HG02840 (cell line): Measurements from ENCODE around the gene CGRRF1.

Experiments
- ATAC-seq: cut with Tn5 transposase; IDR thresholded peaks from one replicate; pipeline ENCODE4 v1.9.1; 2021; ENCODE audit warnings: mild to moderate bottlenecking, moderate library complexity, moderate number of reproducible peaks; ENCODE audit not compliant: unreplicated experiment, low FRiP score

CGRRF1 gene, protein sequence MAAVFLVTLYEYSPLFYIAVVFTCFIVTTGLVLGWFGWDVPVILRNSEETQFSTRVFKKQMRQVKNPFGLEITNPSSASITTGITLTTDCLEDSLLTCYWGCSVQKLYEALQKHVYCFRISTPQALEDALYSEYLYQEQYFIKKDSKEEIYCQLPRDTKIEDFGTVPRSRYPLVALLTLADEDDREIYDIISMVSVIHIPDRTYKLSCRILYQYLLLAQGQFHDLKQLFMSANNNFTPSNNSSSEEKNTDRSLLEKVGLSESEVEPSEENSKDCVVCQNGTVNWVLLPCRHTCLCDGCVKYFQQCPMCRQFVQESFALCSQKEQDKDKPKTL

DNA sequence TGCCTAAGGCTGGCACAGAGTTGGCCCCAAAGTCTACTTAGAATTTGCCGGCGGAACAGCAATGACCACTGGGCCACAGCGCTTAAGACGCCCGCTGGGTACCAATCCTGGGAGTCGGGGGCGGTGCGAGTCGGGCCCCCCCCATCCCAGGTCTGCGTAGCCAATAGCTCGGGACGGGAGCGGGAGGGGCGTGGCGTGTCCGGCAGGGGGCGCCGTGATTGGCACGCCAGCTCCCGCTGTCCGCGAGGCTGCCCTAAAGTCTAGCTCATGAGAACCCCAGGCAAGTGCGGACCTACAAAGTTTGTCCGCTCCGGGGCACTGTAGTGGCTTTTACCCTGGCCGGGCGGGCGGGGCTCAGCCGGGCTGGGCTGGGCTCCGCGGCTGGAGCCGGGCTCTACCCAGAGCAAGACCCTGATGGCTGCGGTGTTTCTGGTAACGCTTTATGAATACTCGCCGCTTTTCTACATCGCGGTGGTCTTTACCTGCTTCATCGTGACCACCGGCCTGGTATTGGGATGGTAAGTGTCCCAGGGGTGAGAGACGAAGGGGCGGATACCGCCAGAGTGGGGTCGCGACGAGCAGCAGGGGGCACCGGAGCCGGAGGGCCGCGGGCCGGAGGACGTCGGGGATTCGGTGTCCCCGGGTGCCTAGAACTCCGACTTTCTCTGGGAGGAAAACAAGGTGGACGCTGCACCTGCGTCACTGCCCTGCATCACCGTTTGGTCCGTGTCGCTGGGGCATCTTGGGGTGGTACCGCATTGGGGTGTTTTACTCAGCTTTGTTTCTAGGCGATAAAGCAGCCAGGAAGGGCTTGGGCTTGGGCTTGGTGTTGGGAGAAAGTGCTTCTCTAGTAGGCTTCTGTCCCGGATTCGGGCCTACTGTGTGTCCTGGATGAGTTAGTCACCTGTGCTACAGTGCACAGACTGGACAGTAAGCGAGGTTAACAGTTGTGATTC, at the start of gene CGRRF1:
Gene CGRRF1 (plus strand): TSS at position 361 of the 956 bp plus-strand sequence. CDS start 54 bp downstream, at position 415.
- ATAC-seq: peak; percentile 95

DNA sequence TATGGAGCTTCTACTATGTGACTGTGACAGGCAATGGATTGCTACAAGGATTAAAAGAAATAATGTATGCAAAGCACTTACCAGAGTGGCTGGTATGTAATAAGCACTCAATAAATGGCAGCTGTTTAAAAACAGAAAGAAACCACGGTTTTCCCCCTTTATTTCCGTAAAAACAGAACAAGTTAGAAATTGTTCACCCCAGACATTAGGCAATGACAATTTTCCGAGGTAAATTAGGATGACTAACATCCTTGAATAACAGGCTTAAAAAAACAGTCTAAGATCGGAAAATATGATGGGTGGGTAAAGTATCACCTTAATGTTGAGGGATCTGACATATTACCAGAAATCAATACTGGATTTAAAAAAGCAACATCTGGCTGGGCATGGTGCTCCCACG, 47.7 kb upstream of the CGRRF1 start:
- no peak for ATAC-seq

DNA sequence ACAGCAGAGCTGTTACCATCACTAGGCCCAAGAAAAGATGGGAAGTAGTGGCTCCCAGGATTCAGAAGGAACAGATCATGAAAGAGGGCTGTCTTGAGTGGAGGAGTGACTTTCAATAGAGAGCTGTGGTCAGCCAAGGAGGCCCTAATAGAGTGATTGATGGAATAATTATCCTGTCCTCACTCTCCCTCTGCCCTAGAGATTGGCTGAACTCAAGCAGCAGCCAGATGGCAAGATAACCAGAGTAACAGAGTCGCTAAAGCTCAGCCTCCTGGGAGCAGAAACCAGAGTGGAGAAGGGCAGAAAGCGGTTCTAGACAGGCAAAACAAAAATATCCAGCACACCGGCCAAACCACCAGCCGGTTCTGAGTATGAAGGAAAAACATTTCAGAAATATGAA, 44.1 kb upstream of the CGRRF1 start:
- no peak for ATAC-seq

DNA sequence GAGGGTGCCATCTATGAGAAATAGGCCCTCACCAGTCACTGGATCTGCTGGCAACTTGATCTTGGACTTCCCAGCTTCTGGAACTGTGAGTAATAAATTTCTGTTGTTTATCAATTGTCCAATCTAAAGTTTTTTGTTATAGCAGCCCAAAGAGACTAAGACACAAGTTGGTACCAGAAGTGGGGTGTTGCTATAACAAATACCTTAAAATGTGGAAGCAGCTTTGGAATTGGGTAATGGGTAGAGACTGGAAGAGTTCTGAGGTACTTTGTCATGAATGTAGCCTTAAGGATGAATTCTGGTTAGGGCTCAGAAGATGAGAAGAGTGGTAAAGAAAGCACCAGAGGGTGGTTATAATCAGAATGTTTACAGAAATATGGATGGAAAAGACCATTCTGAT, 42.4 kb upstream of the CGRRF1 start:
- ATAC-seq: no peak

DNA sequence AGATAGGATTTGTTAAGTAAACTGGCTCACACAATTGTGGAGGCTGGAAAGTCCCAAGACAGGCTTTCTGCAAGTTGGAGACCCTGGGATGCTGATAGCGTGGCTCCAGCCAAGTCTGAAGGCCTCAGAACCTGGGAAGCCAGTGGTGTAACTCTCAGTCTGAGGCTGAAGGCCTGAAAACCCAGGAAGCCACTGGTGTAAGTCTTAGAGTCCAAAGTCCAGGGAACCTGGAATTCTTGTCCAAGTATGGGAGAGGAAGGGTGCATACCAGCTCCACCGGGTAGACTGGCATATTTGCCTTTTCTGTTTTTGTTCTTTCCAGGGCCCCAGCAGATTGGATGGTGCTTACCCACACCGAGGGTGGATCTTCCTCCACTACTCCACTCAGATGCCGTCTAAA, 39.0 kb upstream of the CGRRF1 start:
- ATAC-seq: no peak

DNA sequence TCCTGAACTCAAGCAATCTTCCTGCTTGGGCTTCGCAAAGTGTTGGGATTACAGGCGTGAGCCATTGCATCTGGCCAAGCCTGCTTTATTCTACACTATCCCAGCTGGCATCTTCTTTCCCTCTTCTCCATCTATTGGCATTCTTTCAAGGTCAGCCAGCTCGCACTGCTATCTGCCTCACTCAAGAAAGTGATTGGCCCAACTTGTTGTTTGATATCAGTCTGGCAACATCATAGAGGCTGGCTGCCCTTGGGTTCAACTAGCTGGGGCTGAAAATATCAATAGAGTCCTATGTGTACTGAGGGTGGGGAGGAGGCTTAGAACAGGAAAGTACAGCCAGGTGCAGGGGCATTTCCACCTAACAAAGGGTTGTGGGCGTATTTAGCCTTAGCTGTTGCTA, 38.1 kb upstream of the CGRRF1 start:
- ATAC-seq: no peak

DNA sequence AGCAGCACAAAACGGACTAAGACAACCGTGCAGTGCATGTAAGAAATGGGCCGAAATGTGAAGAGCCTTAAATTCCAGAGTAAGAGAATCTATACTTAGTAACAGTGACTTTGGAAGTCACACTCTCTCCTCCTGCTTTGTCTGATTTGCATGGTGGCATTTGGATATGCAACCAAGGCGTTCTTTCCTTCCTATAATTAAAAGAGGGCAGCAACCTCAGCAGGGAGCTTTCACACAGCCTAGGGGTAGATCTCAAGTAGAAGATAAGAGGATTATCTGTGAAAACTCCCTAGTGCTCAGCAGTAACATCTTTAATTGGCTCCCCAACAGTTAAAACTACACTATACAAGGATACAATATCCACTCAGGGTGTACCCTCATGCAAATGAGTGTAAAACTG, 37.4 kb upstream of the CGRRF1 start:
- no peak for ATAC-seq

DNA sequence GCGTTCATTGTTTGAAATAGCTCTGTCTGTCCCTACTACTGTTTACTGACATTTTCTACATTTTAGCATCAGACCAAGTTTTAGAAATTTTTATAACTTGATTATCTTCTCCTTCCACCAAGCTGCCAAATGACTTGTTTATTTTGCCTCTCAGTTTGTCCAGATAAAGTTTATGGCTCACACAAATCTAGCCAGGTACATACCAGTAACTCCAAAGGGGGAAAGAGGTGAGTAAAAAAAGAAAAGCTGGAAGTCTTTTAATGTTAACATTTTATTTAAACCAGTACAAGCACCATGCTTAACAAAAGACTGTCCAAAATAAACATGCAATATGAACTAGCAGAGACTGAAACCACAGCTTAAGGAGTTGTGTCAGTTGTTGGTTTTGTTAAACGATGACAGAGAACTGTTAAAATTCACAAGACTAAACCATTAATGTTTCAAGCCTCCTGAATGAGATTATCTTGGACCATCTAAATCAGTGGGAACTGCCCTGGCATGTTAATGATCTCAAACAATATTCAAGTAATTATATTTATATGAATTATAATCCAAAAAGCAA, 35.4 kb upstream of the CGRRF1 start:
- ATAC-seq: no peak

DNA sequence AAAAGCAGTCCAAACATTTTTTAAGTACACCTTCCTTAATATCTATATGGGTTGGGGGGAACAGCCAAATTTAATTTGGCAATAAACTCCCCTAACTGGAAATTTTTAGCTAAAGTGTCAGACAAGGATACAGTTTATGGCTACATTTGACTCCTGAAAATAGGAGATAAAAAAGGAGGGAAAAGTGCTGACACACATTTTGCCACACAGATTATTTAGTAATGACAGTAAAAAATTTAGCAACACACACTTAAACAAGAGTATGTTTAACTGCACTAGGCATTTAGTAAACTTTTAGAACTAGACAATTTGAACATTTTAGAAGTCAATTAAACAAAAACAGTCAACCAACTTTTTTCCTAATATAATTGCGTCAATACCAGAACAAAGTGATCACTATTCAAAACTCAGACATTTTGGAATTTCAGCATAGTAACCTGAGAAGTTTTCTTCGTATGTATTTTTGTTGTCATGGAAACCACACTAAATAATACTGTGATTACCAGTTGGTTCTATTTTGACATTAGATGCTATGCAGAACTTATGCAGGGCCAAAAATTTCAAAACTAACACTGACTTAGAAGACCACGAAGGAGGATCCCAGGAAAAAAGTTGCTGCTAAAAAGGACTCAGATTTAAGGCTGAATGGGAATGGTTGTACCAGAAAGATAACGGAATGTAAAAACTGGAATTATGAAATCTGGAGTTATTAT, 34.4 kb upstream of the CGRRF1 start:
- no peak for ATAC-seq

DNA sequence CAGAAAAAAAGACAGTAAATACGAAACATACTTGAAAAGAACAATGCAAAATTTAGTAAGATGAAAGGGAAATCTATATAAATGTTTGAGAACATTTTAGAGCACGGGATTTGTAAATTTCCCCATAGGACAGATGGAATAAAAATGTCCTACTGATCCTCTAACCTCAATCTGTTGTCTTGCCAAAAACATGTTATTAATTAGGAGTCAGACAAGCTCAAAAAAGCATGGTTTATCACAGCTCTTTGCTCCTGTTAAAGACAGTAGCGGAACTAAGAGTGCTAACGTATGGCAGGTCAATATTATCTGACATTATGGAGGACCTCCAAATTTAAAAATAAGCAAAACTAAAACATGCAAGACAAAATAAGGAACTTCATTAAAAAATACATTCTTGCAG, 33.8 kb upstream of the CGRRF1 start:
- ATAC-seq: no peak

DNA sequence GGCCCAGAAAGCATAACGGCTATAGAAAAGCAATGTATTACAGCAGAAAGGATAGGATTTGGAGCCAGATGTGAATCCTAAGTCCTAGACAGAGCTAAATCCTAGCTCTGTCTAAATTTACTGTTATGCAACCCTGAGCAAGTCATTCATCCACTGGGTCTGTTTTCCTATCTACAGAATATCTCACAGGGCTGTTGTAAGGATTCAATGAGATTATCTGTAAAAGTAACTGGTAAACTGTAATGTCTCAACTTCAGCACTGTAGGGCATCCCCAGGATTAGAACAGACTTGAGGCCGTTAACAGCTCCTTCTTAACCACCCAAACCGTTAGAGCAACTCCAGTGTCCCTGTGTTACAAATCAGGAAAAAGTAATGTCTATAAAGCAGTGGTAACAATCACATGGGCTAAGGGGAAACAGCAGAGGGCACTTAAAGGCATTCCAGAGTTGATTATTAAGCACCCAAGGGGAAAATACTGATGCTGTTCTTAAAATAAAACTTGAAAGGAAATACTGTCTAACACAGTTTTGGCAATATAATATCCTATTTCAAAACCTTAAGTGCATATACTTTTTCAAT, 31.0 kb upstream of the CGRRF1 start:
- no peak for ATAC-seq

DNA sequence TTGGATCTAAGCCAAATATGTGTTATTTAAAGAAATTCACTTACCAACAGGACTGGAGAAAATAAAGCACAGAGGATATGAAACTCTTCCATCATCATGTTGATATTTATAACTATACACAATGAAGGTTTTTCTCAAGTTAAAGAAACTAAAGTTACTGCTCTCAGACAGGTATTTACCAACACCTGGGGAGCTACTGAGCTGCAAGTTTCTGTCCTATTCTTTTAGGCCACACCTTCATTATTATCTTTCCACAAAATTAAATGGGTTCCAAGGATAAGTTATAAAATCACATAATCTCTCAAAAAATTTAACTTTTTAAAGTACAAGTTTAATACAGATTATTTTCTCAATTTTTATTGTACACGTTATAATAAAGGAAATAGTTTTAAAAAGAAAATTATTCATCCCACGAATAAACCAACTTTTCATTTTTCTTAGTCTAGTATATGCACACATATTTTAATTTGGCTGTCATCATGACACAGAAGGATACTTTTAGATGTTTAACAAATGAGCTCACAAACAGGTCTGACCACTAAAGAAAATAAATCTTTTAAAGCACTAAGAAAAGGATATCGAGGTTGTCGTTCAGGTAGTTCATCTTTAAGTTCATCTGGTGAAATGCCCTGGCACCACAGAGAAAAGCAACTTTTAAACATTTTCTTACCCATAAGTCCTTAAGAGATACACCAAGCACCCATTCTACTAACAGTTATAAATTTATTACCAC, 28.7 kb upstream of the CGRRF1 start:
- no peak for ATAC-seq

DNA sequence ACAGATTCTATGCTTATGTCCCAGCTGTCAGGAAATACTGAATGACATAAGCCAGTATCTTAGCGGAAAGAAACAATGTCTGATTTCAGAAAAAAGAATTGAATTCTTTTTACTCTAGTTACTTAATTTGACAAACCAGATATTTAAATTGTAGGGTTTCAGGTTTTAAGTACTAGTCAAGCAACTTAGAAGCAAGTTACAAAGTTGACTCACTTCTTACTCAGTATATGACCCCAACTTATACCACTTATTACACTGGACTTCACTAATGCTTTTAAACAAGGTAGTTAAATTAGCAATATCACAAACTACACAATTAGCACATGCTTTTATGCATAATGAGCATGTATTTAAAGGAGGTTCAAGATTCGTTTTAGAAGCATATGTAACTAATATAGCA, 28.0 kb upstream of the CGRRF1 start:
- ATAC-seq: no peak

DNA sequence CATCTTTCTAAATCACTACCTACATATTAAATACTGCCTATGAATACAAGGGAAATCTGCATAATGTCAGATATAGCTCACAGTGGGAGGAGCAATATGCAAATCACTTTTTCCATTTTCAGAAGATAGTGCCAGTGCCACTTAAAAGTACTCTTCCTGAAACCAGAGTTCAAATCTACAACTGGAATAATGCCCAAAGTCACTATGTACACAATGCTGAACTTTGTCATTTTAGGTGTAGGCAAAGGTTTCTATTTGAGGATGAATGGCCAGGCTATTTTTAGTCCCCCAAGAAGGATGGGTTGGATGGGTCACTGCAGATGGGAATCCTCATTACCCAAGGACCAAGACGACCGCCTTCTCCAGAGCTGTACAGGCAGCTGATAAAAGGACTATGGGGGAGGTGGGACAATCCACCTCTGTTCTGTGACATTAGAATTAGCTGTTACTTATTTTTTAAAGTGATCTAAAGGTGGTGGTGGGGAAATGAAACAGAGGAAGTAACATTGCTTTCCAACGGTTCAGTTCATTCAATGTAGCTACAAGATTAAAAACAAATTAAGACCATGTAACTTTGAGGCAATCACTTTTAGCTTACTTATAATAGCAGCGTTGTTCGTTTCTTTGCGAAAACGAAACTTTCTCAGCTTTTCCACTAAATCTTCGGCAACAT, 26.5 kb upstream of the CGRRF1 start:
- no peak for ATAC-seq

DNA sequence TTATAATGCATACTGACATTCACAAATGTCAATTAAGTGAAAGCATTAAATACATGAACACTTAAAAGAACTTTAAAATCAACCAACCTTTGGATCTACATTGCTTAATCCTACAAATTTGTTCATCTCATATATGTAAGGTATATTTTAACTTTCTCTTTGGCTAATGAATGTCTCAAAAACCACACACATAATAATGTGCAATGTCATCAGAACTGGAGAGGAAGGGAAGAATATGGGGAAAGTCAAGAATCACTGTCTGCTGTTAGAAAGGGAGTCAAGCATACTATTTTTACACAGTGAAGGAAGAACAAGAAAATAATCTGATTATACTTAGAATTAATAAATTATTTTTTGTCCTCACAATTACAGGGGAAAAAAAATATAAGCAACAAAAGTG, 25.9 kb upstream of the CGRRF1 start:
- no peak for ATAC-seq

DNA sequence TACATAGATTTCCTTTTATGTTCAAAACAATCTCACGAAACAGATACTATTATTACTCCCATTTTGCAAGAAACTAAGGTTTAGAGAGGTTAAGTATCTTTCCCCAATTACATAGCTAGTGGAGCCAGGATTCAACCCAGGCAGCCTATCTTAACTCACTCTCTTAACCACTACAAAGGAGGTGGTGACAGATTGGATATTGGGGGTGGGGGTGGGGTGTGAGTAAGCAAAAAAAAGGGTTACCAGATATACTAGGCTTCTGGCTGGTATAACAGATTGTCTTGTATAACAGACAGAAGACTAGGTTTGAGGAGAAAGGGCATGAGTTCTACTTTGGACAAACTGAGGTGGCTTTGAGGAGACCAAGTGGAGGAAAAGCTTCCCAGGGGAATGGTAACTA, 23.0 kb upstream of the CGRRF1 start:
- ATAC-seq: no peak

DNA sequence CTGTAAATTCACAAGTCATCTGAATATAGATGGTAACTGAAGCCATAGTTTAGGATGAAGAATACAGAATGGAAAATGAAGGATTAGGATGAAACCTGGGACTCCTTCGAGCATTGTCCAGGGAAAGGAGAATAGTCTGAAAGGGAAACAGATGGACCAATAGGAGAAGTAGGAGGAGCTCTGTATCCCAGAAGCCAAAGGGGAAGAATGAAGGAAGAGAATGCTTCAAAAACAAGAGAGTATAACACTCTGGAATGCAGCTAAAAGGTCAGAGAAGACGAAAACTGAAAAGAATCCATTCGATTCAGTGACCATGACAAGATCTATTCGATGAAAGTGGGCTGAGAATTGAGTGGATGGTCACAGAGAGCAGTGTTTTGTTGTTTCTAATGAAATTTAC, 21.9 kb upstream of the CGRRF1 start:
- ATAC-seq: no peak

DNA sequence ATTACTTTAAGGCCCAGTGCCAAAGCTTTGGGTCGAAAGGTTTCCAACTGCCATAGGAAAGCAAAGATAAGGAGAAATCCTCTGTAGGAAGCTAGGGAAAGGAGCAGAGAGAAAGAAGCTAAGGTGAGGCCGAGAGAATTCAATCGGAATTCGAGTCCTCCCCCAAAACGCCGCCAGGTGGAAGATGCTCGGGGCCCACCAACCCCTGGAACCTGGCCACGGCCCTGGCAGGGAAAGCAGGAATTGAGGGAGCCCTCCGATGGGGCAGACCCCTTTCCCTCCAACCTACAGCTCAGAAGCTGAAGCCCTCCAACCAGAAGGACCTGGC, 21.4 kb upstream of the CGRRF1 start:
- ATAC-seq: no peak

DNA sequence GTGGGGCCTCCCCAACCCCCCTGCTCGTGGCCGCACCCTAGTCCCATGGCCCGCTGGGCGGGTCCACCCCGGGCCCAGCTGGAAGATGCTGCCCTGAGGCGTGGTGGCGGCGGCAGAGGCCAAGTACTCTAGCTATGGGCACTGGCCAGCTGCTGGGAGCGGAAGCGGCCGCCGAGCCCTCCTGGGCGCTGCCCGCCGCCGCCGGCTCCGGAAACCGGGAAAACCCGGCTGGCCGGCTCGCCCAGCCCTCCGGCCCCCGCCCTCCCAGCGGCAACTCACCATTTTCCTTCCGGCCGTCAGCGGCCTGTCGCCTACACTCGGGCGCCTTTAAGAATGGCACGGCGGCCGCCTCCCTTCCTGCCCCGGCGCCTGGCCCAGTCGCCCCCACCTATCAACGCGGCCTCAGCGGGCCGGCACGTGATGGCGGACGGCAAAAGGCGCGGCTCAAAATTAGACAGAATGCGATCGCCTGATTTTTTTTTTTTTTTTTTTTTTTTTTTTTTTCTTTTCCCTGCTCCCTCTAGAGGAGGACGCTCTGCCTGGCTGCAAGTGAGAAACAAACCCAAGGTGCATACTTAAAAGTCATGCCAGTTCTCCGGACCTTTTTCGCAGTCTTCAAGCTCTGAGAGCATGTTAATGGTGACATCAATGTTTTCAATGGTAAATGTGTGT, 20.9 kb upstream of the CGRRF1 start, which contains the start of gene GMFB:
Gene GMFB (minus strand): TSS at position 335 of the 672 bp plus-strand sequence. CDS start 53 bp downstream, at position 282.
- ATAC-seq: peak; percentile 88
